H1 (cell line): Measurements from ENCODE around the gene FGF4. TPM values are rescaled to one million over a fixed set of nuclear protein-coding genes. Genes with fewer than 3 reads are reported as not detected.

Experiments
- CHD1 ChIP-seq: IDR thresholded peaks from 2 replicates; pipeline ENCODE4 v1.6.1; 2012; ENCODE audit warnings: low read depth, low read length, improper control_type of control experiment
- CREB1 ChIP-seq: IDR thresholded peaks from 2 replicates; pipeline ENCODE4 v1.6.1; 2012; ENCODE audit warnings: inconsistent platforms
- CTBP2 ChIP-seq: IDR thresholded peaks from 2 replicates; pipeline ENCODE4 v1.7.0; 2011; ENCODE audit warnings: borderline replicate concordance, mild to moderate bottlenecking, moderate library complexity, mixed read lengths, low read length; ENCODE audit not compliant: insufficient read depth, insufficient read length
- EGR1 ChIP-seq: IDR thresholded peaks from 2 replicates; pipeline ENCODE4 v1.6.1; 2011; ENCODE audit warnings: low read depth, low read length, borderline replicate concordance
- GABPA ChIP-seq: IDR thresholded peaks from 2 replicates; pipeline ENCODE4 v1.6.1; 2011; ENCODE audit warnings: mild to moderate bottlenecking, low read length, moderate library complexity, borderline replicate concordance; ENCODE audit not compliant: insufficient read depth
- JUND ChIP-seq: IDR thresholded peaks from 2 replicates; pipeline ENCODE4 v1.6.1; 2011; ENCODE audit warnings: mild to moderate bottlenecking, improper control_type of control experiment, low read length
- KDM1A ChIP-seq: fragments of 200-600, 300-600 bp; sonication (generic); IDR thresholded peaks from 2 replicates; pipeline ENCODE4 v1.7.1; 2016; ENCODE audit warnings: mild to moderate bottlenecking, low read length, borderline replicate concordance
- KDM5A ChIP-seq: fragments of 200-600 bp; IDR thresholded peaks from 2 replicates; pipeline ENCODE4 v1.7.1; 2012; ENCODE audit warnings: mild to moderate bottlenecking, low read length, inconsistent platforms, mixed read lengths
- MAFK ChIP-seq: IDR thresholded peaks from 2 replicates; pipeline ENCODE4 v1.6.1; 2012; ENCODE audit warnings: low read depth, mild to moderate bottlenecking, improper control_type of control experiment, low read length
- NRF1 ChIP-seq: IDR thresholded peaks from 2 replicates; pipeline ENCODE4 v1.6.1; 2011; ENCODE audit warnings: mild to moderate bottlenecking, low read depth, low read length, improper control_type of control experiment
- PHF8 ChIP-seq: fragments of 200-600 bp; sonication (generic); conservative IDR thresholded peaks from 2 replicates; pipeline ENCODE4 v1.7.1; 2012; ENCODE audit warnings: low read depth, mild to moderate bottlenecking, inconsistent platforms, low read length, moderate library complexity
- RFX5 ChIP-seq: IDR thresholded peaks from 2 replicates; pipeline ENCODE4 v1.6.1; 2011; ENCODE audit warnings: low read depth, low read length, improper control_type of control experiment, borderline replicate concordance
- RNF2 ChIP-seq: fragments of 200-900, 300-1000 bp; sonication (generic); IDR thresholded peaks from 2 replicates; pipeline ENCODE4 v1.7.1; 2016; ENCODE audit warnings: borderline replicate concordance, low read depth, mild to moderate bottlenecking, antibody characterized with exemption, low read length; ENCODE audit not compliant: poor library complexity, severe bottlenecking; ENCODE audit errors: missing control alignments
- SIN3A ChIP-seq, 2 experiments: IDR thresholded peaks in 1 of 2; conservative IDR thresholded peaks in 1 of 2; 2 replicates each; pipeline ENCODE4 v1.6.1; 2011 to 2012; ENCODE audit warnings: low read length in 2 of 2, improper control_type of control experiment in 1 of 2, low read depth in 1 of 2, mild to moderate bottlenecking in 1 of 2
- SIRT6 ChIP-seq: IDR thresholded peaks from one replicate; pipeline ENCODE4 v1.7.1; 2012; ENCODE audit warnings: low read length, inconsistent platforms
- SP2 ChIP-seq: IDR thresholded peaks from 2 replicates; pipeline ENCODE4 v1.6.1; 2012; ENCODE audit warnings: mild to moderate bottlenecking, low read length, inconsistent platforms
- SUZ12 ChIP-seq: fragments of 200-600 bp; sonication (generic); IDR thresholded peaks from 2 replicates; pipeline ENCODE4 v1.6.1; 2012; ENCODE audit warnings: mild to moderate bottlenecking, inconsistent platforms, low read length, moderate library complexity, mixed read lengths
- ZNF274 ChIP-seq: IDR thresholded peaks from 2 replicates; pipeline ENCODE4 v1.7.0; 2012; ENCODE audit warnings: low read length, borderline replicate concordance; ENCODE audit errors: extremely low read depth
- polyA plus RNA-seq, 7 experiments: library from polyadenylated mRNA; depleted of rRNA in 3 of 7; stranded (reverse) in 5 of 7; unstranded in 2 of 7; fragments of >200 nt in 5 of 7; fragments of 200-250 nt in 2 of 7; gene quantifications; 1 replicate in 5 of 7; 2 replicates in 1 of 7; 4 replicates in 1 of 7; pipeline versions ENCODE4 v1.2.1 to v1.2.3, GENCODE V29; 2011 to 2013; ENCODE audit warnings: missing spikeins in 2 of 7, mixed read lengths in 2 of 7
- total RNA-seq: library from RNA; stranded (reverse); fragmentation: NEBNext Ultra II Directional; extraction: Animal tissue kit (Norgen Biotek cat#: 25700); gene quantifications from 2 replicates; pipeline ENCODE4 v1.2.1, GENCODE V29; 2021
- TF ChIP-seq, protein P1 (sequence below), 3 experiments: IDR thresholded peaks; 1 replicate in 2 of 3; 2 replicates in 1 of 3; pipeline versions ENCODE4 v1.5.1 to v1.6.1; 2011; ENCODE audit warnings: low read length in 3 of 3, mild to moderate bottlenecking in 3 of 3, inconsistent platforms in 2 of 3, low read depth in 1 of 3, moderate library complexity in 1 of 3; ENCODE audit not compliant: insufficient read depth in 1 of 3; ENCODE audit errors: control extremely low read depth in 1 of 3
- TF ChIP-seq, protein P2 (sequence below): IDR thresholded peaks from 2 replicates; pipeline ENCODE4 v1.6.1; 2011; ENCODE audit warnings: low read depth, mild to moderate bottlenecking, low read length; ENCODE audit not compliant: insufficient read depth

FGF4 gene
- total and polyA plus RNA-seq, 2 of the 8 experiments (the other 6 are each of a cell fraction or from before 2014, with no cell fraction given), result 0.57 to 2.0 TPM

DNA sequence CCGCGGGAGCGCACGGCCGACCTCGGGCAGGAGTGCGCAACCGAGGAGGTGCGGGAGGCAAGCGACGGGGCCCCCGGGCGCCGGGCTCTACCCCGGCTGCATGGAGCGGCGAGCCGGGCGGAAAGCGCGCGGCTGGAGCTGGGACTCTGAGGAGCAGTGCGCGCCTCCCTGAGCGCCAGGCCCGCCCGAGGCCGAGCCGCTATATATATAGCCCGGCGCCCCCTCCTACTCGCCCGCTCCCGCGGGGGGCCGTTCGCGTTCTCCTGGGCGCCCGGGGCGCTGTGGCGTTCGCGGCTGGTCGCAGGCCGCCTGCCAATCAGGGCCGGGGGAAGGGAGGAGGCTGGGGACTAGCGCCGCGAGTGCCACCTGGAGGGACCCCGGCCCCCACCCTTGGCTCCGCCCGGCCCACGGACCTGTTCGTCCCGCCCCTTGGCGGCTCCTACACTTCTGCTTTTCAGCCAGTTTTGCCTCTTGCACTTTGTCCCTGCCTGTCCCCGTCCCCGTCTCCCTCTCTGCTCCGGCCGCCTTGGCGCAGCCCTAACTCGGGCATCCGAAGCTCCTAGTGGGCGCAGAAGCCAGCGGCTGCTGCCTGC, at the start of gene FGF4 (continued):
- TF ChIP-seq RNF2, result peak; percentile 37
- TF ChIP-seq, protein P1, sequence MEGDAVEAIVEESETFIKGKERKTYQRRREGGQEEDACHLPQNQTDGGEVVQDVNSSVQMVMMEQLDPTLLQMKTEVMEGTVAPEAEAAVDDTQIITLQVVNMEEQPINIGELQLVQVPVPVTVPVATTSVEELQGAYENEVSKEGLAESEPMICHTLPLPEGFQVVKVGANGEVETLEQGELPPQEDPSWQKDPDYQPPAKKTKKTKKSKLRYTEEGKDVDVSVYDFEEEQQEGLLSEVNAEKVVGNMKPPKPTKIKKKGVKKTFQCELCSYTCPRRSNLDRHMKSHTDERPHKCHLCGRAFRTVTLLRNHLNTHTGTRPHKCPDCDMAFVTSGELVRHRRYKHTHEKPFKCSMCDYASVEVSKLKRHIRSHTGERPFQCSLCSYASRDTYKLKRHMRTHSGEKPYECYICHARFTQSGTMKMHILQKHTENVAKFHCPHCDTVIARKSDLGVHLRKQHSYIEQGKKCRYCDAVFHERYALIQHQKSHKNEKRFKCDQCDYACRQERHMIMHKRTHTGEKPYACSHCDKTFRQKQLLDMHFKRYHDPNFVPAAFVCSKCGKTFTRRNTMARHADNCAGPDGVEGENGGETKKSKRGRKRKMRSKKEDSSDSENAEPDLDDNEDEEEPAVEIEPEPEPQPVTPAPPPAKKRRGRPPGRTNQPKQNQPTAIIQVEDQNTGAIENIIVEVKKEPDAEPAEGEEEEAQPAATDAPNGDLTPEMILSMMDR (IDR thresholded peaks at IDR 0.05; ENCODE audit: control extremely low read depth in 1 of 3, insufficient read depth in 1 of 3, low read depth in 1 of 3, low read length in 3 of 3), result no peak
- TF ChIP-seq PHF8, result no peak
- TF ChIP-seq RFX5, result no peak
- TF ChIP-seq KDM5A, result no peak
- TF ChIP-seq GABPA, result no peak
- TF ChIP-seq JUND, result no peak
- no peak for TF ChIP-seq KDM1A
- no peak for TF ChIP-seq NRF1
- TF ChIP-seq, protein P2, sequence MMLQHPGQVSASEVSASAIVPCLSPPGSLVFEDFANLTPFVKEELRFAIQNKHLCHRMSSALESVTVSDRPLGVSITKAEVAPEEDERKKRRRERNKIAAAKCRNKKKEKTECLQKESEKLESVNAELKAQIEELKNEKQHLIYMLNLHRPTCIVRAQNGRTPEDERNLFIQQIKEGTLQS, result no peak
- no peak for TF ChIP-seq EGR1
- no peak for TF ChIP-seq CTBP2
- TF ChIP-seq SP2, result no peak
- peak; percentile 70 for TF ChIP-seq SUZ12
- TF ChIP-seq CHD1, result no peak
- no peak for TF ChIP-seq ZNF274
- TF ChIP-seq SIRT6, result no peak
- no peak for TF ChIP-seq MAFK
- TF ChIP-seq CREB1, result no peak
- no peak for TF ChIP-seq SIN3A (conservative IDR thresholded peaks at IDR 0.05 in 1 of 2, IDR thresholded peaks at IDR 0.05 in 1 of 2; ENCODE audit: low read depth in 1 of 2, low read length in 2 of 2)
